ENCODE measurements around the gene SMAD7.

SMAD7 gene

DNA sequence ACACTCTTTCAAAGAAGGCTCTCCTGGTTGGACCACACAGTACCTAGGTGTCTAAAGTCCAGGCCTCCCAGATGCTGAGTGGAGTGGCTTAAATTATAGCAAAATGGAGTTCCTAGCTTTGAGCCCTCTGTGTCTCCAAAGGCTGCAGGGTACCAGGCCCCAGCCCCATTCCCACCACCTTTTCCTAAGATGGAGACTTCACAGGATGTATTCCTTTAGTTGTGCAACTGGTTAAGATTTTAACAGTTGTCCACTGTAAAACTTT lies 4.9 kb downstream of the SMAD7 start:
- Histone ChIP-seq H3K4me1 (ENCODE audit: control insufficient read depth in 5 of 5, insufficient read depth in 5 of 5, low read length in 5 of 5) (peaks cover 14 to 91% (median 83%) of the 10 kb centered on the region in 5 donors), H3K36me3 (ENCODE audit: control insufficient read depth in 5 of 5, insufficient read depth in 5 of 5, low read length in 5 of 5) (peaks cover 0 to 30% (median 17%) of the 10 kb centered on the region in 5 donors), H3K9me3 (ENCODE audit: control insufficient read depth in 5 of 5, low read length in 5 of 5) (no peaks in the 10 kb centered on the region), H3K27me3 (ENCODE audit: control insufficient read depth in 5 of 5, insufficient read depth in 4 of 5, low read length in 5 of 5) (no peaks in the 10 kb centered on the region), H3K27ac (ENCODE audit: low read depth, low read length) (peak overlapping the region; percentile 70), H3K4me3 (ENCODE audit: low read depth in 1 of 5, low read length in 5 of 5) (peak overlapping the region in 2 of 5 donors; percentile 13 to 14), H3K9ac (ENCODE audit: low read length in 5 of 5) (peak overlapping the region in 2 of 5 donors; percentile 15 to 74)

- H3K4me1 ChIP-seq (ENCODE audit: control insufficient read depth in 5 of 5, insufficient read depth in 5 of 5, low read length in 5 of 5) = peaks cover 14 to 97% (median 94%) of the 10 kb centered on the region in 5 donors
- H3K27me3 ChIP-seq (ENCODE audit: control insufficient read depth in 5 of 5, insufficient read depth in 4 of 5, low read length in 5 of 5) = no peaks in the 10 kb centered on the region
- peak overlapping the region in 1 of 5 donors; percentile 21 for H3K9ac ChIP-seq (ENCODE audit: low read length in 5 of 5)
- H3K4me3 ChIP-seq (ENCODE audit: low read depth in 1 of 5, low read length in 5 of 5) = peak overlapping the region in 1 of 5 donors; percentile 32
- peaks cover 0 to 37% (median 17%) of the 10 kb centered on the region in 5 donors for H3K36me3 ChIP-seq (ENCODE audit: control insufficient read depth in 5 of 5, insufficient read depth in 5 of 5, low read length in 5 of 5)
- no peaks in the 10 kb centered on the region for H3K9me3 ChIP-seq (ENCODE audit: control insufficient read depth in 5 of 5, low read length in 5 of 5)
- peak overlapping the region; percentile 70 for H3K27ac ChIP-seq (ENCODE audit: low read depth, low read length)
Measured at GRCh38 chr18:48944634-48945033, 6.1 kb downstream of the SMAD7 start.

DNA sequence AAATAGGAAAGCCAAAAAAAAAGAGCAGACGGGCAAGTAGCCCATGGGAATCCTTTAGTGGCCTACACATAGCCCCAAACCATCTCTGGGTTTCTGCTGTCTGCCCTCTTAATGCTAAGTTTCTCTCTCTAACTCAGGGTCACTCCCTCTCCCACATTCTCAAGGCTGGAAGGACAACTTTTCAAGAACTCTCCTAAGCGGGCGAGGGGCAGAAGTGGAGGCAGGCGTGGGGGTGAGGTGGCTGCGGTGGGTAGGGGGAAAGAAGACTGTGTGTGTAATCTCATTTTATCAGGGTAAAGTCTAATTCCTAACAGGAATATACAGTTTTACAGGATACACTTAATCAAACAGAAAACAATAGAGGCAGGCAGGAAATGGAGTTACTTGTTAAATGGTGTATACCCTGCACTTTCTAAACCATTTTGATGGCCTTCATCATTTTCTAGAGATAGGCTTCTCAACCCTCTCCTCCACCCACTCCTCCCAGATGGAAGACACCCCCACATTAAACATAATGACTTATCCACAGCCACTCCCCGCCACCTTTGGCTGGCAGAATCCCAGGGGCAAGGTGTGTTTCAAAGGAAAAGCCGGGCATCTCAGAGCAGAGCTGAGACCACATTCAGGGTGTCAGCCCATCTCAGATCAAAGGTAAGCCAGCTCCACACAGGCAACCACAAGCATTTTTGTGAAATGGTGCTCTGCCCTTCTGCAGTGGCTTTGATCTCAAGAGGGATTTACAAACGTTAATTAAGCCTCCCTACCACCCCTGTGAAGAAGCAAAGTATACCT lies 6.8 kb downstream of the SMAD7 start:
- Histone ChIP-seq H3K4me3 (ENCODE audit: low read depth in 1 of 5, low read length in 5 of 5) (peak overlapping the region in 2 of 5 donors; percentile 4 to 32), H3K36me3 (ENCODE audit: control insufficient read depth in 5 of 5, insufficient read depth in 5 of 5, low read length in 5 of 5) (peaks cover 0 to 37% (median 17%) of the 10 kb centered on the region in 5 donors)

DNA sequence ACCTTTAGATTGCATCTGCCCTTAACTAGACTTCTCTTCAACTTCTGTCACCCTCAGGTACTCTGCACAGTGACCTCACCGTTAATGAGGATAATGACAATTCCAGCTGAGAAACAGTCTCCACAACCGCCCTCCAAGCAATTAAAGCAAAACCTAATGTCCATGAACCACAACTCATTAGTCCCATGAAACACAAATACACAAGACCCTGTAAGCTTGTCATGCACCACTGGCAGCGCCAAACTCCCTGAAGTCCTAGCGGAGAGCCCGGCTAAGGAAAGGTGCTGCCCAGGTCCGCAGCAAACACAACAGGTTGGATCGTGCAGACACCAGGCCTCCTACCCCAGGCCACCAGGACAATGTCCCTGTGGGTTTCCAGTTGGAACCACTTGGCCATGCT lies 7.4 kb downstream of the SMAD7 start:
- H3K4me3 ChIP-seq (ENCODE audit: low read depth in 1 of 5, low read length in 5 of 5) = peak overlapping the region in 1 of 5 donors; percentile 4
- no peaks in the 10 kb centered on the region for H3K9me3 ChIP-seq (ENCODE audit: control insufficient read depth in 5 of 5, low read length in 5 of 5)
- H3K27me3 ChIP-seq (ENCODE audit: control insufficient read depth in 5 of 5, insufficient read depth in 4 of 5, low read length in 5 of 5) = no peaks in the 10 kb centered on the region
- H3K36me3 ChIP-seq (ENCODE audit: control insufficient read depth in 5 of 5, insufficient read depth in 5 of 5, low read length in 5 of 5) = peaks cover 0 to 39% (median 17%) of the 10 kb centered on the region in 5 donors
- H3K9ac ChIP-seq (ENCODE audit: low read length in 5 of 5) = peak overlapping the region in 2 of 5 donors; percentile 10 to 23
- peaks cover 14 to 99% (median 99%) of the 10 kb centered on the region in 5 donors for H3K4me1 ChIP-seq (ENCODE audit: control insufficient read depth in 5 of 5, insufficient read depth in 5 of 5, low read length in 5 of 5)
- peak overlapping the region; percentile 70 for H3K27ac ChIP-seq (ENCODE audit: low read depth, low read length)

More for the DNA sequence above, 6.8 kb downstream of the SMAD7 start:
- no peaks in the 10 kb centered on the region for H3K27me3 ChIP-seq (ENCODE audit: control insufficient read depth in 5 of 5, insufficient read depth in 4 of 5, low read length in 5 of 5)
- H3K27ac ChIP-seq (ENCODE audit: low read depth, low read length) = peak overlapping the region; percentile 70
- H3K9ac ChIP-seq (ENCODE audit: low read length in 5 of 5) = peak overlapping the region in 3 of 5 donors; percentile 10 to 43 (median 23)
- peaks cover 14 to 97% (median 94%) of the 10 kb centered on the region in 5 donors for H3K4me1 ChIP-seq (ENCODE audit: control insufficient read depth in 5 of 5, insufficient read depth in 5 of 5, low read length in 5 of 5)
- H3K9me3 ChIP-seq (ENCODE audit: control insufficient read depth in 5 of 5, low read length in 5 of 5) = no peaks in the 10 kb centered on the region

- peak overlapping the region in 1 of 5 donors; percentile 23 for H3K9ac ChIP-seq (ENCODE audit: low read length in 5 of 5)
- H3K36me3 ChIP-seq (ENCODE audit: control insufficient read depth in 5 of 5, insufficient read depth in 5 of 5, low read length in 5 of 5) = peaks cover 0 to 41% (median 17%) of the 10 kb centered on the region in 5 donors
- H3K27ac ChIP-seq (ENCODE audit: low read depth, low read length) = peak overlapping the region; percentile 84
- H3K4me3 ChIP-seq (ENCODE audit: low read depth in 1 of 5, low read length in 5 of 5) = no peak overlapping the region
- H3K27me3 ChIP-seq (ENCODE audit: control insufficient read depth in 5 of 5, insufficient read depth in 4 of 5, low read length in 5 of 5) = no peaks in the 10 kb centered on the region
- H3K4me1 ChIP-seq (ENCODE audit: control insufficient read depth in 5 of 5, insufficient read depth in 5 of 5, low read length in 5 of 5) = peaks cover 14 to 100% (median 99%) of the 10 kb centered on the region in 5 donors
- no peaks in the 10 kb centered on the region for H3K9me3 ChIP-seq (ENCODE audit: control insufficient read depth in 5 of 5, low read length in 5 of 5)
Measured at GRCh38 chr18:48942554-48943261, 8.1 kb downstream of the SMAD7 start.

- H3K9ac ChIP-seq (ENCODE audit: low read length in 5 of 5) = no peak overlapping the region
- H3K9me3 ChIP-seq (ENCODE audit: control insufficient read depth in 5 of 5, low read length in 5 of 5) = no peaks in the 10 kb centered on the region
- H3K27me3 ChIP-seq (ENCODE audit: control insufficient read depth in 5 of 5, insufficient read depth in 4 of 5, low read length in 5 of 5) = no peaks in the 10 kb centered on the region
- H3K4me1 ChIP-seq (ENCODE audit: control insufficient read depth in 5 of 5, insufficient read depth in 5 of 5, low read length in 5 of 5) = peaks cover 14 to 100% (median 99%) of the 10 kb centered on the region in 5 donors
- H3K27ac ChIP-seq (ENCODE audit: low read depth, low read length) = peak overlapping the region; percentile 84
- H3K4me3 ChIP-seq (ENCODE audit: low read depth in 1 of 5, low read length in 5 of 5) = no peak overlapping the region
- peaks cover 0 to 43% (median 19%) of the 10 kb centered on the region in 5 donors for H3K36me3 ChIP-seq (ENCODE audit: control insufficient read depth in 5 of 5, insufficient read depth in 5 of 5, low read length in 5 of 5)
Measured at GRCh38 chr18:48942086-48942485, 8.7 kb downstream of the SMAD7 start.

GRCh38 chr18:48941672-48942071 lies 9.1 kb downstream of the SMAD7 start:
- Histone ChIP-seq H3K27me3 (ENCODE audit: control insufficient read depth in 5 of 5, insufficient read depth in 4 of 5, low read length in 5 of 5) (no peaks in the 10 kb centered on the region), H3K9ac (ENCODE audit: low read length in 5 of 5) (no peak overlapping the region), H3K4me3 (ENCODE audit: low read depth in 1 of 5, low read length in 5 of 5) (no peak overlapping the region)

GRCh38 chr18:48940854-48941611 lies 9.7 kb downstream of the SMAD7 start:
- peaks cover 18 to 100% (median 99%) of the 10 kb centered on the region in 5 donors for H3K4me1 ChIP-seq (ENCODE audit: control insufficient read depth in 5 of 5, insufficient read depth in 5 of 5, low read length in 5 of 5)
- peaks cover 0 to 43% (median 19%) of the 10 kb centered on the region in 5 donors for H3K36me3 ChIP-seq (ENCODE audit: control insufficient read depth in 5 of 5, insufficient read depth in 5 of 5, low read length in 5 of 5)
- no peaks in the 10 kb centered on the region for H3K9me3 ChIP-seq (ENCODE audit: control insufficient read depth in 5 of 5, low read length in 5 of 5)
- H3K9ac ChIP-seq (ENCODE audit: low read length in 5 of 5) = peak overlapping the region in 1 of 5 donors; percentile 27
- no peaks in the 10 kb centered on the region for H3K27me3 ChIP-seq (ENCODE audit: control insufficient read depth in 5 of 5, insufficient read depth in 4 of 5, low read length in 5 of 5)
- H3K27ac ChIP-seq (ENCODE audit: low read depth, low read length) = peak overlapping the region; percentile 84
- peak overlapping the region in 1 of 5 donors; percentile 5 for H3K4me3 ChIP-seq (ENCODE audit: low read depth in 1 of 5, low read length in 5 of 5)

More at GRCh38 chr18:48941672-48942071, 9.1 kb downstream of the SMAD7 start:
- Histone ChIP-seq H3K27ac (ENCODE audit: low read depth, low read length) (peak overlapping the region; percentile 84), H3K9me3 (ENCODE audit: control insufficient read depth in 5 of 5, low read length in 5 of 5) (no peaks in the 10 kb centered on the region), H3K36me3 (ENCODE audit: control insufficient read depth in 5 of 5, insufficient read depth in 5 of 5, low read length in 5 of 5) (peaks cover 0 to 43% (median 19%) of the 10 kb centered on the region in 5 donors), H3K4me1 (ENCODE audit: control insufficient read depth in 5 of 5, insufficient read depth in 5 of 5, low read length in 5 of 5) (peaks cover 14 to 100% (median 99%) of the 10 kb centered on the region in 5 donors)

DNA sequence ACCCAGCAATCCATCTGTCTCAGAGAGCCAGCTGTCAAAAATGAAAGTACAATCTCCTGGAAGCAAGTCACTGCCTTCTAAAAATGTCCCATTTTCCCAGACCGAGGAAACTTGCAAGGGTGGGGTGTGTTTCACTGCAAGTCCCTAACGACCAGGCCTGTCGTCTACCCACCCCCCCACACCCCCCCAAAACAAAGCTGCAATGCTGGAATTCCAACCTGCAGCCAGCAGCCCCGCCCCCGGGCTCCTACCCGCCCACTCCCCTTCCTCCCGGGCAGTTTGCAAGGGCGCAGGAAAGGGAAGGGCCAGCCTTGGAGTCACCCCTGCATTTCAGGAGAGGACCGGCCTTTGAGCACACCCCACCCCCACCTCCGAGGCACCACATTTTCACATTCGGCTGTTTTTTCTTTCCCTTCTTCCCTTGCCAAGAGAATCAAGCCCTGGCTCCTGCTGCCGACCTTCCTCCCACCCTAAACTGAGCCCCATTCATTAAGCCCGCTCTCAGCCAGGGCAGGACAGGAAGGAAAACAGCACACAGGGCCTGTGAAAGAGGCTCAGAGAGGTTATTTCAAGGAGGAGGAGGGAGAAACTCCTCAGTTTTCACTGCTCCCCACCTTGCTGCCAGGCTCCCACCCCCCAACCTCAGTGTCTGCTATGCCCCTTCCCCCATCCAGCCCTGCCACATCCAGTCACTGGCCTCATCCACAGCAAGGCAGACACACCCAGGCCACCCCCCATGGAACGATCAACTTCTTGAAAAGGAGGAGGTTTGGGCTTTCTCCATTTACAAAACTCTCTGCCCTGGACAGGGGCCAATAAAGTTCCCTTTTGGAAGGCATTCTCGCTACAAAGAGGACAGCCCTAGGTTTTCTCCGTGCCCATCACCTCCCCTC lies 11.3 kb downstream of the SMAD7 start:
- Histone ChIP-seq H3K9me3 (ENCODE audit: control insufficient read depth in 5 of 5, low read length in 5 of 5) (no peaks in the 10 kb centered on the region), H3K9ac (ENCODE audit: low read length in 5 of 5) (peak overlapping the region; percentile 4 to 56 (median 54)), H3K4me1 (ENCODE audit: control insufficient read depth in 5 of 5, insufficient read depth in 5 of 5, low read length in 5 of 5) (peaks cover 22 to 100% (median 99%) of the 10 kb centered on the region in 5 donors), H3K27ac (ENCODE audit: low read depth, low read length) (peak overlapping the region; percentile 84), H3K4me3 (ENCODE audit: low read depth in 1 of 5, low read length in 5 of 5) (peak overlapping the region in 4 of 5 donors; percentile 28 to 52 (median 42)), H3K27me3 (ENCODE audit: control insufficient read depth in 5 of 5, insufficient read depth in 4 of 5, low read length in 5 of 5) (no peaks in the 10 kb centered on the region), H3K36me3 (ENCODE audit: control insufficient read depth in 5 of 5, insufficient read depth in 5 of 5, low read length in 5 of 5) (peaks cover 0 to 36% (median 17%) of the 10 kb centered on the region in 5 donors)

Measured in subcutaneous abdominal adipose tissue (tissue), 5 donors.